Bronchial epithelial cell (primary cell): ENCODE results near the gene KLHL6. TPM values are rescaled to one million over a fixed set of nuclear protein-coding genes. Genes with fewer than 3 reads are reported as not detected.
A peak's percentile ranks its signal among the peaks of the same experiment; 100 is the strongest.

ENCODE experiments used
- DNase-seq: peaks from one replicate; pipeline ENCODE4 v3.0.0-alpha.2; 2010; ENCODE audit warnings: low read depth
- FAIRE-seq: peaks from 2 replicates; lab custom pipeline; 2011; peaks lifted over from hg19 to GRCh38; lab: Jason Lieb, UNC
- H3K27me3 ChIP-seq: 2 replicates; pipeline ENCODE4 v1.5.1; 2011; ENCODE audit warnings: low read length; ENCODE audit not compliant: control insufficient read depth, insufficient read depth
- H3K36me3 ChIP-seq: 2 replicates; pipeline ENCODE4 v1.5.1; 2011; ENCODE audit warnings: low read length; ENCODE audit not compliant: control insufficient read depth, insufficient read depth
- H3K4me3 ChIP-seq: 2 replicates; pipeline ENCODE4 v1.5.1; 2011; ENCODE audit warnings: mild to moderate bottlenecking, low read depth, low read length, control low read depth
- CTCF ChIP-seq: IDR thresholded peaks from 2 replicates; pipeline ENCODE4 v1.5.1; 2011; ENCODE audit warnings: mild to moderate bottlenecking, moderate library complexity, low read length, control low read depth, inconsistent platforms; ENCODE audit not compliant: insufficient read depth, severe bottlenecking
- total RNA-seq: library from RNA; depleted of rRNA; stranded (reverse); fragments of >200 nt; gene quantifications from 2 replicates; pipeline ENCODE4 v1.2.1, GENCODE V29; 2014

Gene KLHL6
- total RNA-seq, 1 donor from 2014 or later, result under 0.01 TPM

DNA sequence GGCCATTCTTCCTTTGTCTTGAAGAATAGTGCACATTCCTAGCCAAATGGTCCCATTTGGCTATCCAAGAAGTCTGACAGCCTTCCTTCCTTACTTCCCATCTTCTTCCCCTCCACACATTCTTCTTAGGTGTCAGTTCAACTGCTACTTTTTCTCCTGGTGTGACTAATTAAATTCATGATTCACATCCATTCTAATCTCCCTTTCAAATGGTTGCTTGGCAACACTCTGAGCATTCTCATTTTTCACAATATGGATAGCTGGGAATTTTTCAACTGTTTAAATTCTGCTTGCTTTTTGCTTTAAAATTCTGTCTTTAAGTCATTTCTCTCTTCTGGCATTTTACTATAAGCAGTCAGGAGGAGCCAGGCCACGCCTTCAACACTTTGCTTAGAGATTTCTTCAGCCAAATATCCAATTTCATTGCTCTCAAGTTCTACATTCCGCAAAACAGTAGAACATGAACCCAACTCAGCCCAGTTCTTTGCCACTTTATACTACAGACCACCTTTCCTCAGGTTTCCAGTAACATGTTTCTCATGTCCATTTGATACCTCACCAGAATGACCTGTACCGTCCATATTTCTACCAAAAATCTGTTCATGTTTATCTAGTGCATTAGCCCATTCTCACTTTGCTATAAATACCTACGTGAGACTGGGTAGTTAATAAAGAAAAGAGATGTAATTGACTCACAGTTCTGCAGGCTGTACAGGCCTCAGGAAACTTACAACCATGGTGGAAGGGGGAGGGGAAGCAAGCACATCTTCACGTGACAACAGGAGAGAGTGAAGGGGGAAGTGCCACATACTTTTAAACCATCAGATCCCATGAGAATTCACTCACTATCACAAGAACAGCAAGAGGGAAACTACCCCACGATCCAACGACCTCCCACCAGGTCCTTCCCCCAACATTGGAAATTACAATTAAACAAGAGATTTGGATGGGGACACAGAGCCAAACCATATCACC is 95.1 kb downstream of the KLHL6 start:
- Histone ChIP-seq H3K27me3 (no peaks in the 10 kb centered on the region), H3K4me3 (no peak overlapping the region), H3K36me3 (no peaks in the 10 kb centered on the region)
- DNase-seq (peak; percentile 89), FAIRE-seq (peak; percentile 90)
- no peak for TF ChIP-seq CTCF

DNA sequence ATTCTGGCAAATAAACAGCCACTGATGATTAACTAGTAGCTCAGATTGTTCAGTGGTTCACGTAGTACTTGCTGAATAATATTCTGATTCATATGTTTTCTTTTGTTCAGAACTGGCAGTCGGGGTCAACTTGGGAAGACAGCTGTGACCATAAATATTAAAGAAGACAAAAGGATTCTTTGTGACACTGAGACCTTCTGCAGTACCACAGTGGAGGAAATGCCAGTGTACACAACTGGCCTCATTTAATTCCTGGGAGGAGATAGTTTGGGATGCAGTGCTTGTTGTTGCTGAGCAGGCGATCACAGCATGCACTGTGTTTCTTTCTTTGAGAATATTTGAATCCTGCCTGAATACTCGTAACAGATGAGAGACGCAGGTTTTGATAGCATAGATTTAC is 100.4 kb downstream of the KLHL6 start:
- no peak for TF ChIP-seq CTCF
- H3K36me3 ChIP-seq, result no peaks in the 10 kb centered on the region
- H3K27me3 ChIP-seq, result no peaks in the 10 kb centered on the region
- FAIRE-seq (no peak), DNase-seq (peak; percentile 47)
- no peak overlapping the region for H3K4me3 ChIP-seq

DNA sequence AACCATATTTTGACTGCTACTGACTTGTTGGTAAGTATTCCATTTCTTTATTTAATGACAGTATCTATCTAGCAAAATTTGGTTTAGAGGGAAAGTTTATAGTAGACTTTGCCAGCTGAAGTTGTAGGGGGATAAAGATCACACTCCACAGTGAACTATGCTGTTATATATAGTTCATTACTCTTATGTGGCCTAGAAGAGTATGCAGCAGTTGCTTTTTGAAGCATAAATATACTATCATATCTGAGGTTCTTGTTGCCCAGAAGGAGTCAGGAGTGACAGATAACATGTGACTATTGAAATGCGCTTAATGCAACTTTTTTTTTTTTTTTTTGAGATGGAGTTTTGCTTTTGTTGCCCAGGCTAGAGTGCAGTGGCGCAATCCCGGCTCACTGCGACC is 101.4 kb downstream of the KLHL6 start:
- Histone ChIP-seq H3K36me3 (no peaks in the 10 kb centered on the region), H3K27me3 (no peaks in the 10 kb centered on the region), H3K4me3 (no peak overlapping the region)
- no peak for DNase-seq
- TF ChIP-seq CTCF, result no peak
- FAIRE-seq, result no peak

DNA sequence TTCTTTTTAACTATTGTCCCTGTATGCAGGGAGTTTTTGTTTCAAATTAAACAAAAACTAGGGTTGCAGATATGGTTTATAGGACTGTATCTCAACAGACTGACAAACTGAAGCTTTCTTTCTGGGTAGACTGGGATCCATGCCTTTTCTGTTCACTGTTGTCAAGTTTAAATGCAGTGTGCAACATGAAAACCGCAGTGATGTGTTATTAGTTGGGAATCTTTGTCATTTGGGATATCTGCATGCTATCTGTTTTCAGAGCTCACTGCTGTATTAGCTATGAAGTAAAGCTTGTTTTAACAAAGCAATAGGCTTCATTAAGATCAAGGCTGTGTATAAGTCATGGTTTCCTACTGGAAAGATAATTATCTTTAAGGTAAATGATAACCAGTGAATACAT is 105.7 kb downstream of the KLHL6 start:
- FAIRE-seq (no peak), DNase-seq (no peak)
- no peak overlapping the region for H3K4me3 ChIP-seq
- H3K36me3 ChIP-seq, result no peaks in the 10 kb centered on the region
- TF ChIP-seq CTCF, result no peak
- H3K27me3 ChIP-seq, result no peaks in the 10 kb centered on the region

DNA sequence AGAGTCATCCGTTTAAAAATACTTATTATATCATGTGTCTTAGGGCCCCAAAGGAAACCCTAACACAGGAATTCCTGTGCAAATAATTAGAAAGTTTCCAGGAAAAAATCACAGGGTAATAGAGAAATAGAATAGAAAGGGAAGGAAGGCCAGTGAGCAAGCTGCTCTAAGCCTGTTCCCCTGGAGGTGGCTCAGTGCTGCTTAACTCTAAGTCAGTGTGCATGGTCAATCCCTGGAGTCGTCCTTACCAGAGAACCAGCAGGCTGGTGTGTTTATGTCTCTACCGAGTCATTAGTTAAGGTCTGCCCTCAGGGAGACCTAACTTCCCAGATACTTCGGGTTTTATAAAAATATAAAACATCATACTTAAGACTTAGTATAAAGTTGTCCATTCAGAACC is 106.1 kb downstream of the KLHL6 start:
- DNase-seq (no peak), FAIRE-seq (no peak)
- H3K4me3 ChIP-seq, result no peak overlapping the region
- H3K27me3 ChIP-seq, result no peaks in the 10 kb centered on the region
- TF ChIP-seq CTCF, result no peak
- no peaks in the 10 kb centered on the region for H3K36me3 ChIP-seq
